ENCODE measurements around the gene LMF1.

GRCh38 chr16:952321-952720 lies 18.5 kb downstream of the LMF1 start:
- TF ChIP-seq CTCF (IDR thresholded peaks at IDR 0.05) (no peak), POLR2A (IDR thresholded peaks at IDR 0.05) (no peak)
